HepG2 (cell line): Measurements from ENCODE around the gene SHISAL1. TPM values are rescaled to one million over a fixed set of nuclear protein-coding genes. Genes with fewer than 3 reads are reported as not detected.

Source experiments
- ATAC-seq: fragments of 200-7000 bp; cut with Tn5 transposase; 3 replicates; pipeline ENCODE4 v1.9.1; 2020; ENCODE audit warnings: mild to moderate bottlenecking, moderate library complexity
- BruUV-seq: library from RNA; stranded (reverse); fragments of 400-500 nt; replicated peaks from 2 replicates; lab custom pipeline; 2021; lab: Mats Ljungman, UMichigan
- CTCF ChIA-PET: fragments of 300-600 bp; formaldehyde crosslinking; extraction: SDS; loops from one replicate; lab custom pipeline; 2021; ENCODE audit warnings: low total read pairs, inconsistent platforms, low intra/inter-chr PET ratio; lab: Yijun Ruan, JAX
- POLR2A ChIA-PET: fragments of 350-600 bp; sonication (Branson Sonifier 250); formaldehyde crosslinking; loops from one replicate; lab custom pipeline; 2020; ENCODE audit warnings: antibody characterized with exemption, inconsistent platforms; lab: Yijun Ruan, JAX
- DNase-seq: peaks from one replicate; pipeline ENCODE4 v3.0.0-alpha.2; 2015; ENCODE audit warnings: low spot score
- FAIRE-seq: peaks from 3 replicates; lab custom pipeline; 2011; peaks lifted over from hg19 to GRCh38; lab: Jason Lieb, UNC
- H2AFZ ChIP-seq: one replicate; pipeline ENCODE4 v1.6.1; 2011; ENCODE audit warnings: low read length, inconsistent platforms
- H3K27ac ChIP-seq: fragments of 300-600 bp; 3 replicates; pipeline ENCODE4 v1.8.0; 2011; ENCODE audit warnings: mixed run types, mild to moderate bottlenecking, mixed read lengths, low read length, inconsistent platforms; ENCODE audit not compliant: insufficient read depth; ENCODE audit errors: extremely low read length
- H3K27me3 ChIP-seq, 2 experiments: fragments of 200-600 bp in 1 of 2; 2 replicates in 1 of 2; 3 replicates in 1 of 2; pipeline versions ENCODE4 v1.6.0 to v1.8.0; 2011; ENCODE audit warnings: low read length in 2 of 2, mild to moderate bottlenecking in 2 of 2, moderate library complexity in 2 of 2, inconsistent platforms in 1 of 2; ENCODE audit not compliant: insufficient read depth in 2 of 2, control insufficient read depth in 1 of 2
- H3K36me3 ChIP-seq, 2 experiments: fragments of 200-600 bp in 1 of 2; replicated peaks in 1 of 2; 2 replicates in 1 of 2; 3 replicates in 1 of 2; pipeline versions ENCODE4 v1.5.1 to v1.8.0; 2011; ENCODE audit warnings: low read length in 2 of 2, inconsistent platforms in 1 of 2; ENCODE audit not compliant: insufficient read depth in 2 of 2, control insufficient read depth in 1 of 2
- H3K4me1 ChIP-seq: 2 replicates; pipeline ENCODE4 v1.5.1; 2012; ENCODE audit warnings: low read length, inconsistent platforms; ENCODE audit not compliant: insufficient read depth
- H3K4me2 ChIP-seq: 2 replicates; pipeline ENCODE4 v1.6.0; 2011; ENCODE audit warnings: low read depth, low read length, inconsistent platforms
- H3K4me3 ChIP-seq, 3 experiments: fragments of 200-600 bp in 1 of 3; sonication (generic), shearing (Covaris generic) in 1 of 3; replicated peaks in 1 of 3; 2 replicates each; pipeline ENCODE4 v1.5.1; 2011 to 2016; ENCODE audit warnings: low read length in 3 of 3, inconsistent platforms in 2 of 3, low read depth in 2 of 3, mild to moderate bottlenecking in 2 of 3, control low read depth in 1 of 3, mixed read lengths in 1 of 3; ENCODE audit not compliant: insufficient read depth in 1 of 3
- H3K79me2 ChIP-seq: one replicate; pipeline ENCODE4 v1.6.1; 2011; ENCODE audit warnings: low read length, inconsistent platforms; ENCODE audit not compliant: insufficient read depth
- H3K9ac ChIP-seq: 2 replicates; pipeline ENCODE4 v1.6.0; 2011; ENCODE audit warnings: mild to moderate bottlenecking, low read depth, low read length, inconsistent platforms; ENCODE audit not compliant: insufficient read depth
- H3K9me3 ChIP-seq: 2 replicates; pipeline ENCODE4 v1.5.1; 2012; ENCODE audit warnings: mild to moderate bottlenecking, low read length
- H4K20me1 ChIP-seq: 2 replicates; pipeline ENCODE4 v1.6.0; 2011; ENCODE audit warnings: inconsistent platforms, mild to moderate bottlenecking, low read length, moderate library complexity; ENCODE audit not compliant: insufficient read depth
- CBX5 ChIP-seq: sonication (generic); formaldehyde crosslinking; IDR thresholded peaks from 2 replicates; pipeline ENCODE4 v1.4.0; 2020; ENCODE audit warnings: missing genetic modification reagents, borderline replicate concordance
- GTF3A ChIP-seq: sonication (generic); formaldehyde crosslinking; conservative IDR thresholded peaks from 2 replicates; pipeline ENCODE4 v1.4.0; 2020; ENCODE audit warnings: mild to moderate bottlenecking, missing genetic modification reagents
- REPIN1 ChIP-seq: sonication (generic); formaldehyde crosslinking; IDR thresholded peaks from 2 replicates; pipeline ENCODE4 v1.8.0; 2022; ENCODE audit warnings: missing genetic modification reagents, low read depth, mild to moderate bottlenecking, borderline replicate concordance
- RNF2 ChIP-seq: fragments of 450-650 bp; conservative IDR thresholded peaks from 2 replicates; pipeline ENCODE4 v1.6.1; 2016; ENCODE audit warnings: low read depth
- SALL2 ChIP-seq: sonication (generic); formaldehyde crosslinking; IDR thresholded peaks from 2 replicates; pipeline ENCODE4 v1.8.1; 2023; ENCODE audit warnings: mild to moderate bottlenecking, missing genetic modification reagents, inconsistent platforms
- SP140L ChIP-seq: sonication (generic); formaldehyde crosslinking; IDR thresholded peaks from 2 replicates; pipeline ENCODE4 v1.4.0; 2020; ENCODE audit warnings: missing genetic modification reagents, borderline replicate concordance
- SPEN ChIP-seq: sonication (generic); formaldehyde crosslinking; IDR thresholded peaks from 2 replicates; pipeline ENCODE4 v1.5.1; 2020; ENCODE audit warnings: low read depth, mild to moderate bottlenecking, missing genetic modification reagents
- XBP1 ChIP-seq: sonication (generic); formaldehyde crosslinking; IDR thresholded peaks from 2 replicates; pipeline ENCODE4 v1.5.0; 2020; ENCODE audit warnings: missing genetic modification reagents
- ZNF337 ChIP-seq: sonication (generic); formaldehyde crosslinking; IDR thresholded peaks from 2 replicates; pipeline ENCODE4 v1.5.1; 2020; ENCODE audit warnings: missing genetic modification reagents, low read depth, mild to moderate bottlenecking, borderline replicate concordance
- ZNF703 ChIP-seq: sonication (generic); formaldehyde crosslinking; IDR thresholded peaks from 2 replicates; pipeline ENCODE4 v1.5.1; 2020; ENCODE audit warnings: missing genetic modification reagents, mild to moderate bottlenecking, moderate library complexity, borderline replicate concordance
- whole genome bisulfite sequencing: methylation state at CpG from one replicate; pipeline ENCODE4 v1.1.6; 2017; ENCODE audit warnings: low lambda C conversion rate; 5-methylcytosine and 5-hydroxymethylcytosine counted together
- in situ Hi-C: cut with HindIII; loops from 2 replicates; pipeline ENCODE4 v1.10.0; 2017; ENCODE audit warnings: low pct_unique_long_range_greater_than_20kb; ENCODE audit not compliant: extremely low pct_ligation_motif_present
- intact Hi-C: fragments of 100-400 bp; cut with micrococcal nuclease; formaldehyde crosslinking; loops from one replicate; pipeline ENCODE4 v1.10.0; 2022; ENCODE audit not compliant: unreplicated experiment
- polyA plus RNA-seq, 8 experiments: library from polyadenylated mRNA; depleted of rRNA in 3 of 8; stranded (reverse) in 7 of 8; unstranded in 1 of 8; fragments of >200 nt; fragmentation: Illumina TruSeq in 4 of 8; extraction: Trizol in 4 of 8; gene quantifications; 2 replicates each; pipeline versions ENCODE4 v1.2.1 to v1.2.3, GENCODE V29; 2011 to 2016; ENCODE audit warnings: low read depth in 4 of 8, missing spikeins in 1 of 8, mixed read lengths in 1 of 8; ENCODE audit not compliant: insufficient read depth in 1 of 8
- total RNA-seq, 5 experiments: library from RNA; depleted of rRNA; stranded (reverse); fragments of >200 nt; fragmentation: Illumina TruSeq; extraction: Trizol; gene quantifications; 2 replicates each; pipeline ENCODE4 v1.2.3, GENCODE V29; 2016; ENCODE audit warnings: low read depth in 1 of 5
- TF ChIP-seq, protein P1 (sequence below): sonication (generic); formaldehyde crosslinking; IDR thresholded peaks from 2 replicates; pipeline ENCODE4 v1.4.0; 2020; ENCODE audit warnings: missing genetic modification reagents
- TF ChIP-seq, protein P2 (sequence below): sonication (generic); formaldehyde crosslinking; conservative IDR thresholded peaks from 2 replicates; pipeline ENCODE4 v1.8.0; 2022; ENCODE audit warnings: mild to moderate bottlenecking, moderate library complexity, missing genetic modification reagents
- TF ChIP-seq, protein P3 (sequence below): sonication (generic); formaldehyde crosslinking; IDR thresholded peaks from 2 replicates; pipeline ENCODE4 v1.4.0; 2020; ENCODE audit warnings: low read depth, missing genetic modification reagents

Gene SHISAL1
- total and polyA plus RNA-seq, 2 of the 13 experiments (the other 11 are each of a cell fraction or from before 2014, with no cell fraction given), result not detected

DNA sequence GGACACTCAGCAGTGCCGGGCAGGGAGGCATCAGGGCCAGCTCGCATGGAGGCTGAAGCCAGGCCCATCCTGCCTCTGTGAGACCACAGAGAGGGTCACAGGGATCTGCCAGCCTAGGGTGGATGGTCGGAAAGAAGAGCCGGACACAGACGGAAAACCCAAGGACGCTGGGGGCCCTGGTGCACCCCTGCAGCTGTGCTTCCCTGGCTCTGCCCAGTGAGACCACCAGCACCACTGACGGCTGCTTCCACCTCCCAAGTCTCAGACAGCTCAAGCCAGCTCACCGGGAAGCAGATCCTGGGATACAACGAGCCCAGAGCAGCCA is 42.2 kb downstream of the SHISAL1 start:
- Histone ChIP-seq H3K27ac (no peak overlapping the region), H3K4me2 (no peak overlapping the region), H3K36me3 (no peaks in the 10 kb centered on the region), H3K9ac (no peak overlapping the region), H3K4me1 (no peaks in the 10 kb centered on the region), H2AFZ (no peak overlapping the region), H3K9me3 (no peaks in the 10 kb centered on the region), H3K79me2 (no peaks in the 10 kb centered on the region), H4K20me1 (no peaks in the 10 kb centered on the region), H3K27me3 (peaks cover 0 to 17% of the 10 kb centered on the region in 2 experiments; a peak in 1 of 5 replicates), H3K4me3 (no peak overlapping the region)
- DNase-seq (no peak), ATAC-seq (no peak), FAIRE-seq (no peak)
- ChIA-PET POLR2A (no interaction called here), CTCF (no interaction called here)
- in situ Hi-C loops, result no loop called here
- 0% methylated on average over 3 of the region's 9 CpGs for WGBS
- intact Hi-C loops, result no loop called here
- no TSS peak for BruUV-seq
- TF ChIP-seq SP140L (CRISPR knock-in tag), result no peak
- no peak for TF ChIP-seq RNF2
- TF ChIP-seq, protein P1, sequence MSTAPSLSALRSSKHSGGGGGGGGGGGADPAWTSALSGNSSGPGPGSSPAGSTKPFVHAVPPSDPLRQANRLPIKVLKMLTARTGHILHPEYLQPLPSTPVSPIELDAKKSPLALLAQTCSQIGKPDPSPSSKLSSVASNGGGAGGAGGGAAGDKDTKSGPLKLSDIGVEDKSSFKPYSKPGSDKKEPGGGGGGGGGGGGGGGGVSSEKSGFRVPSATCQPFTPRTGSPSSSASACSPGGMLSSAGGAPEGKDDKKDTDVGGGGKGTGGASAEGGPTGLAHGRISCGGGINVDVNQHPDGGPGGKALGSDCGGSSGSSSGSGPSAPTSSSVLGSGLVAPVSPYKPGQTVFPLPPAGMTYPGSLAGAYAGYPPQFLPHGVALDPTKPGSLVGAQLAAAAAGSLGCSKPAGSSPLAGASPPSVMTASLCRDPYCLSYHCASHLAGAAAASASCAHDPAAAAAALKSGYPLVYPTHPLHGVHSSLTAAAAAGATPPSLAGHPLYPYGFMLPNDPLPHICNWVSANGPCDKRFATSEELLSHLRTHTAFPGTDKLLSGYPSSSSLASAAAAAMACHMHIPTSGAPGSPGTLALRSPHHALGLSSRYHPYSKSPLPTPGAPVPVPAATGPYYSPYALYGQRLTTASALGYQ (CRISPR knock-in tag), result no peak
- TF ChIP-seq REPIN1 (CRISPR knock-in tag), result no peak
- TF ChIP-seq SPEN (CRISPR knock-in tag), result no peak
- no peak for TF ChIP-seq GTF3A (CRISPR knock-in tag)
- no peak for TF ChIP-seq ZNF337 (CRISPR knock-in tag)
- no peak for TF ChIP-seq CBX5
- TF ChIP-seq XBP1 (CRISPR knock-in tag), result no peak
- TF ChIP-seq, protein P2, sequence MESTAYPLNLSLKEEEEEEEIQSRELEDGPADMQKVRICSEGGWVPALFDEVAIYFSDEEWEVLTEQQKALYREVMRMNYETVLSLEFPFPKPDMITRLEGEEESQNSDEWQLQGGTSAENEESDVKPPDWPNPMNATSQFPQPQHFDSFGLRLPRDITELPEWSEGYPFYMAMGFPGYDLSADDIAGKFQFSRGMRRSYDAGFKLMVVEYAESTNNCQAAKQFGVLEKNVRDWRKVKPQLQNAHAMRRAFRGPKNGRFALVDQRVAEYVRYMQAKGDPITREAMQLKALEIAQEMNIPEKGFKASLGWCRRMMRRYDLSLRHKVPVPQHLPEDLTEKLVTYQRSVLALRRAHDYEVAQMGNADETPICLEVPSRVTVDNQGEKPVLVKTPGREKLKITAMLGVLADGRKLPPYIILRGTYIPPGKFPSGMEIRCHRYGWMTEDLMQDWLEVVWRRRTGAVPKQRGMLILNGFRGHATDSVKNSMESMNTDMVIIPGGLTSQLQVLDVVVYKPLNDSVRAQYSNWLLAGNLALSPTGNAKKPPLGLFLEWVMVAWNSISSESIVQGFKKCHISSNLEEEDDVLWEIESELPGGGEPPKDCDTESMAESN, result no peak
- TF ChIP-seq, protein P3, sequence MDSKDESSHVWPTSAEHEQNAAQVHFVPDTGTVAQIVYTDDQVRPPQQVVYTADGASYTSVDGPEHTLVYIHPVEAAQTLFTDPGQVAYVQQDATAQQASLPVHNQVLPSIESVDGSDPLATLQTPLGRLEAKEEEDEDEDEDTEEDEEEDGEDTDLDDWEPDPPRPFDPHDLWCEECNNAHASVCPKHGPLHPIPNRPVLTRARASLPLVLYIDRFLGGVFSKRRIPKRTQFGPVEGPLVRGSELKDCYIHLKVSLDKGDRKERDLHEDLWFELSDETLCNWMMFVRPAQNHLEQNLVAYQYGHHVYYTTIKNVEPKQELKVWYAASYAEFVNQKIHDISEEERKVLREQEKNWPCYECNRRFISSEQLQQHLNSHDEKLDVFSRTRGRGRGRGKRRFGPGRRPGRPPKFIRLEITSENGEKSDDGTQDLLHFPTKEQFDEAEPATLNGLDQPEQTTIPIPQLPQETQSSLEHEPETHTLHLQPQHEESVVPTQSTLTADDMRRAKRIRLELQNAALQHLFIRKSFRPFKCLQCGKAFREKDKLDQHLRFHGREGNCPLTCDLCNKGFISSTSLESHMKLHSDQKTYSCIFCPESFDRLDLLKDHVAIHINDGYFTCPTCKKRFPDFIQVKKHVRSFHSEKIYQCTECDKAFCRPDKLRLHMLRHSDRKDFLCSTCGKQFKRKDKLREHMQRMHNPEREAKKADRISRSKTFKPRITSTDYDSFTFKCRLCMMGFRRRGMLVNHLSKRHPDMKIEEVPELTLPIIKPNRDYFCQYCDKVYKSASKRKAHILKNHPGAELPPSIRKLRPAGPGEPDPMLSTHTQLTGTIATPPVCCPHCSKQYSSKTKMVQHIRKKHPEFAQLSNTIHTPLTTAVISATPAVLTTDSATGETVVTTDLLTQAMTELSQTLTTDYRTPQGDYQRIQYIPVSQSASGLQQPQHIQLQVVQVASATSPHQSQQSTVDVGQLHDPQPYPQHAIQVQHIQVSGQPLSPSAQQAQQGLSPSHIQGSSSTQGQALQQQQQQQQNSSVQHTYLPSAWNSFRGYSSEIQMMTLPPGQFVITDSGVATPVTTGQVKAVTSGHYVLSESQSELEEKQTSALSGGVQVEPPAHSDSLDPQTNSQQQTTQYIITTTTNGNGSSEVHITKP (CRISPR knock-in tag), result no peak
- no peak for TF ChIP-seq SALL2 (CRISPR knock-in tag)
- TF ChIP-seq ZNF703, result no peak
